Endothelial cell of umbilical vein (primary cell): ENCODE data around the gene DPYD. TPM values are rescaled to one million over a fixed set of nuclear protein-coding genes. Genes with fewer than 3 reads are reported as not detected.

Experiments
- BruUV-seq: library from RNA; stranded (reverse); fragments of 400-500 nt; replicated peaks from 2 replicates; lab custom pipeline; 2021; lab: Mats Ljungman, UMichigan
- CTCF ChIA-PET: fragments of 300-600, 350-600 bp; sonication (Branson Sonifier 250); formaldehyde crosslinking; loops from one replicate; lab custom pipeline; 2021; ENCODE audit warnings: antibody characterized with exemption, inconsistent platforms; lab: Charles Lee
- POLR2A ChIA-PET: fragments of 300-600, 350-600 bp; sonication (Branson Sonifier 250); formaldehyde crosslinking; loops from one replicate; lab custom pipeline; 2021; ENCODE audit warnings: antibody characterized with exemption, inconsistent platforms; lab: Charles Lee
- DNase-seq: peaks from one replicate; pipeline ENCODE4 v3.0.0-alpha.2; 2011; ENCODE audit warnings: low read depth, low spot score
- FAIRE-seq: peaks from 2 replicates; lab custom pipeline; 2011; peaks lifted over from hg19 to GRCh38; lab: Jason Lieb, UNC
- H2AFZ ChIP-seq: 2 replicates; pipeline ENCODE4 v1.6.0; 2012; ENCODE audit warnings: low read depth, low read length, control low read depth, inconsistent platforms
- H3K27ac ChIP-seq: 2 replicates; pipeline ENCODE4 v1.5.1; 2011; ENCODE audit warnings: low read depth, mild to moderate bottlenecking, control low read depth, low read length, moderate library complexity; ENCODE audit not compliant: insufficient read depth
- H3K27me3 ChIP-seq, 2 experiments: 2 replicates each; pipeline versions ENCODE4 v1.6.0 to v1.6.1; 2011; ENCODE audit warnings: low read length in 2 of 2, mixed read lengths in 1 of 2; ENCODE audit not compliant: control insufficient read depth in 2 of 2, insufficient read depth in 2 of 2
- H3K36me3 ChIP-seq, 2 experiments: 2 replicates in 1 of 2; 3 replicates in 1 of 2; pipeline ENCODE4 v1.5.1; 2011; ENCODE audit warnings: low read length in 2 of 2, mild to moderate bottlenecking in 1 of 2, moderate library complexity in 1 of 2; ENCODE audit not compliant: control insufficient read depth in 2 of 2, insufficient read depth in 2 of 2; ENCODE audit errors: extremely low read depth in 1 of 2
- H3K4me1 ChIP-seq: 3 replicates; pipeline ENCODE4 v1.5.1; 2011; ENCODE audit warnings: mild to moderate bottlenecking, low read length; ENCODE audit not compliant: control insufficient read depth, insufficient read depth; ENCODE audit errors: extremely low read depth
- H3K4me2 ChIP-seq: 2 replicates; pipeline ENCODE4 v1.6.1; 2011; ENCODE audit warnings: low read length, control low read depth, mixed read lengths; ENCODE audit not compliant: insufficient read depth
- H3K4me3 ChIP-seq, 3 experiments: fragments of 200-600 bp in 1 of 3; sonication (generic), shearing (Covaris generic) in 1 of 3; replicated peaks in 1 of 3; 2 replicates each; pipeline ENCODE4 v1.5.1; 2011 to 2016; ENCODE audit warnings: control low read depth in 3 of 3, low read length in 3 of 3, mild to moderate bottlenecking in 2 of 3, inconsistent platforms in 1 of 3, low read depth in 1 of 3, moderate library complexity in 1 of 3; ENCODE audit not compliant: insufficient read depth in 1 of 3
- H3K79me2 ChIP-seq: 2 replicates; pipeline ENCODE4 v1.6.0; 2012; ENCODE audit warnings: low read length, inconsistent platforms; ENCODE audit not compliant: control insufficient read depth, insufficient read depth
- H3K9ac ChIP-seq: replicated peaks from 2 replicates; pipeline ENCODE3; 2011; ENCODE audit warnings: low read length, control low read depth; ENCODE audit not compliant: insufficient read depth; ENCODE audit errors: extremely low read depth
- H3K9me1 ChIP-seq: replicated peaks from 3 replicates; pipeline ENCODE4 v1.6.0; 2011; ENCODE audit warnings: mild to moderate bottlenecking, low read length; ENCODE audit not compliant: control insufficient read depth, insufficient read depth; ENCODE audit errors: extremely low read depth
- H3K9me3 ChIP-seq: replicated peaks from 2 replicates; pipeline ENCODE4 v1.5.1; 2012; ENCODE audit warnings: low read length, inconsistent platforms; ENCODE audit not compliant: control insufficient read depth, insufficient read depth
- H4K20me1 ChIP-seq: replicated peaks from 2 replicates; pipeline ENCODE3; 2011; ENCODE audit warnings: mild to moderate bottlenecking, low read length; ENCODE audit not compliant: control insufficient read depth, insufficient read depth; ENCODE audit errors: extremely low read depth
- EZH2 ChIP-seq: IDR thresholded peaks from 2 replicates; pipeline ENCODE4 v1.6.1; 2012; ENCODE audit warnings: borderline replicate concordance, low read depth, mild to moderate bottlenecking, moderate library complexity, low read length, inconsistent platforms; ENCODE audit not compliant: severe bottlenecking
- FOS ChIP-seq: IDR thresholded peaks from 2 replicates; pipeline ENCODE4 v1.6.1; 2011; ENCODE audit warnings: mild to moderate bottlenecking, low read length, moderate library complexity, borderline replicate concordance; ENCODE audit not compliant: insufficient read depth
- GATA2 ChIP-seq: IDR thresholded peaks from 2 replicates; pipeline ENCODE4 v1.7.0; 2011; ENCODE audit warnings: low read depth, mild to moderate bottlenecking, moderate library complexity, mixed read lengths, low read length; ENCODE audit not compliant: insufficient read length, insufficient read depth
- JUN ChIP-seq: IDR thresholded peaks from 2 replicates; pipeline ENCODE4 v1.6.1; 2011; ENCODE audit warnings: borderline replicate concordance, low read depth; ENCODE audit not compliant: insufficient read length, insufficient read depth
- MYC ChIP-seq: IDR thresholded peaks from one replicate; pipeline ENCODE4 v1.6.1; 2011; ENCODE audit warnings: mild to moderate bottlenecking, low read depth, low read length
- POLR2A ChIP-seq: IDR thresholded peaks from 2 replicates; pipeline ENCODE4 v1.6.1; 2012; ENCODE audit warnings: low read depth, mild to moderate bottlenecking, control low read depth, low read length
- POLR2AphosphoS5 ChIP-seq: IDR thresholded peaks from 2 replicates; pipeline ENCODE4 v1.6.1; 2012; ENCODE audit warnings: low read depth, mild to moderate bottlenecking, control low read depth, low read length, moderate library complexity; ENCODE audit not compliant: insufficient read depth
- dilution Hi-C: fragments of 300-500 bp; cut with MboI; formaldehyde crosslinking; loops from one replicate; pipeline ENCODE4 v1.15.0; 2019; ENCODE audit warnings: low sequenced_read_pairs; ENCODE audit not compliant: extremely low pct_ligation_motif_present
- intact Hi-C: fragments of 100-400 bp; cut with micrococcal nuclease; formaldehyde crosslinking; loops from one replicate; pipeline ENCODE4 v1.10.0; 2022
- polyA plus RNA-seq, 4 experiments: library from polyadenylated mRNA; depleted of rRNA in 3 of 4; stranded (reverse) in 3 of 4; unstranded in 1 of 4; fragments of >200 nt; gene quantifications; 2 replicates each; pipeline versions ENCODE4 v1.2.1 to v1.2.3, GENCODE V29; 2011 to 2012; ENCODE audit warnings: missing spikeins in 1 of 4
- total RNA-seq: library from RNA; stranded (reverse); gene quantifications from 2 replicates; pipeline ENCODE4 v1.2.3, GENCODE V29; 2021
- TF ChIP-seq, protein P1 (sequence below): IDR thresholded peaks from 2 replicates; pipeline ENCODE4 v1.6.1; 2011; ENCODE audit not compliant: insufficient read depth, insufficient read length
- TF ChIP-seq, protein P2 (sequence below), 2 donors: IDR thresholded peaks; 1 replicate in 1 of 2; 2 replicates in 1 of 2; pipeline ENCODE4 v1.5.1; 2011; ENCODE audit warnings: low read length in 2 of 2, mild to moderate bottlenecking in 2 of 2, moderate library complexity in 2 of 2, control low read depth in 1 of 2, inconsistent platforms in 1 of 2, low read depth in 1 of 2; ENCODE audit not compliant: insufficient read depth in 1 of 2; ENCODE audit errors: extremely low read depth in 1 of 2

The DPYD gene
- total and polyA plus RNA-seq, 2 donors (not counting 3 experiments of a cell fraction or from before 2014, with no cell fraction given) = 4.6 to 15.1 TPM

DNA sequence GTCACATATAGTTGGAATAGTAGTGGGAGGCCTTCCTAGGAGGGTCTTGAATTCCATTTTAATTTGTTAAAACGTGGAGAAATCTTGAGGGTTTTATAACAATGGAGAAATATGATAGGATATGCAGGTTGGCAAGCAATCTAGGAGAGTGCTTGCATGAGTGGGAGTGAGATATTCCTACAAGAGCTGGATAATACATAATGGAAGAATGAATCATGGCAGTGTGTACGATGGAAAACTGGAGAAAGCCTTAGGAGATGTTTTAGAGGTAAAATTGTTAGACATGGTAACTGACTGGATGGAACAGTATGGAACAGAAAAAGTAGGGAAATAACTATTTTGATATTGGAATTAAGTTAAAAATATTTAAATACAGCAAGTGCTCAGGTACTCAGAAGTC lies 846.9 kb downstream of the DPYD start:
- Histone ChIP-seq H3K9me3 (no peaks in the 10 kb centered on the region), H3K4me1 (no peaks in the 10 kb centered on the region), H3K9ac (no peak overlapping the region), H2AFZ (no peak overlapping the region), H3K27me3 (no peaks in the 10 kb centered on the region), H3K36me3 (no peaks in the 10 kb centered on the region), H3K27ac (no peak overlapping the region), H3K79me2 (no peaks in the 10 kb centered on the region), H4K20me1 (no peaks in the 10 kb centered on the region), H3K4me2 (no peak overlapping the region), H3K4me3 (no peak overlapping the region), H3K9me1 (no peaks in the 10 kb centered on the region)
- TF ChIP-seq, protein P1, sequence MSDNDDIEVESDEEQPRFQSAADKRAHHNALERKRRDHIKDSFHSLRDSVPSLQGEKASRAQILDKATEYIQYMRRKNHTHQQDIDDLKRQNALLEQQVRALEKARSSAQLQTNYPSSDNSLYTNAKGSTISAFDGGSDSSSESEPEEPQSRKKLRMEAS = no peak
- no peak for TF ChIP-seq JUN
- no peak for TF ChIP-seq EZH2
- no peak for TF ChIP-seq MYC
- TF ChIP-seq POLR2AphosphoS5 = no peak
- TF ChIP-seq FOS = no peak
- TF ChIP-seq, protein P2, sequence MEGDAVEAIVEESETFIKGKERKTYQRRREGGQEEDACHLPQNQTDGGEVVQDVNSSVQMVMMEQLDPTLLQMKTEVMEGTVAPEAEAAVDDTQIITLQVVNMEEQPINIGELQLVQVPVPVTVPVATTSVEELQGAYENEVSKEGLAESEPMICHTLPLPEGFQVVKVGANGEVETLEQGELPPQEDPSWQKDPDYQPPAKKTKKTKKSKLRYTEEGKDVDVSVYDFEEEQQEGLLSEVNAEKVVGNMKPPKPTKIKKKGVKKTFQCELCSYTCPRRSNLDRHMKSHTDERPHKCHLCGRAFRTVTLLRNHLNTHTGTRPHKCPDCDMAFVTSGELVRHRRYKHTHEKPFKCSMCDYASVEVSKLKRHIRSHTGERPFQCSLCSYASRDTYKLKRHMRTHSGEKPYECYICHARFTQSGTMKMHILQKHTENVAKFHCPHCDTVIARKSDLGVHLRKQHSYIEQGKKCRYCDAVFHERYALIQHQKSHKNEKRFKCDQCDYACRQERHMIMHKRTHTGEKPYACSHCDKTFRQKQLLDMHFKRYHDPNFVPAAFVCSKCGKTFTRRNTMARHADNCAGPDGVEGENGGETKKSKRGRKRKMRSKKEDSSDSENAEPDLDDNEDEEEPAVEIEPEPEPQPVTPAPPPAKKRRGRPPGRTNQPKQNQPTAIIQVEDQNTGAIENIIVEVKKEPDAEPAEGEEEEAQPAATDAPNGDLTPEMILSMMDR (IDR thresholded peaks at IDR 0.05; ENCODE audit: extremely low read depth in 1 of 2, insufficient read depth in 1 of 2, low read depth in 1 of 2, low read length in 2 of 2) = no peak
- TF ChIP-seq GATA2 = no peak
- no peak for TF ChIP-seq POLR2A
- dilution Hi-C loops (no loop called here), intact Hi-C loops (no loop called here)
- no peak for DNase-seq
- POLR2A ChIA-PET = no interaction called here
- CTCF ChIA-PET = no interaction called here
- BruUV-seq = no TSS peak
- FAIRE-seq = no peak
